ENCODE results near the gene SIAH1.
"Not testable (repeated sequence)": the region's sequence is repeated elsewhere in the genome, so short reads cannot be mapped to it uniquely, and the experiment has no call there.

The SIAH1 gene, protein sequence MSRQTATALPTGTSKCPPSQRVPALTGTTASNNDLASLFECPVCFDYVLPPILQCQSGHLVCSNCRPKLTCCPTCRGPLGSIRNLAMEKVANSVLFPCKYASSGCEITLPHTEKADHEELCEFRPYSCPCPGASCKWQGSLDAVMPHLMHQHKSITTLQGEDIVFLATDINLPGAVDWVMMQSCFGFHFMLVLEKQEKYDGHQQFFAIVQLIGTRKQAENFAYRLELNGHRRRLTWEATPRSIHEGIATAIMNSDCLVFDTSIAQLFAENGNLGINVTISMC

DNA sequence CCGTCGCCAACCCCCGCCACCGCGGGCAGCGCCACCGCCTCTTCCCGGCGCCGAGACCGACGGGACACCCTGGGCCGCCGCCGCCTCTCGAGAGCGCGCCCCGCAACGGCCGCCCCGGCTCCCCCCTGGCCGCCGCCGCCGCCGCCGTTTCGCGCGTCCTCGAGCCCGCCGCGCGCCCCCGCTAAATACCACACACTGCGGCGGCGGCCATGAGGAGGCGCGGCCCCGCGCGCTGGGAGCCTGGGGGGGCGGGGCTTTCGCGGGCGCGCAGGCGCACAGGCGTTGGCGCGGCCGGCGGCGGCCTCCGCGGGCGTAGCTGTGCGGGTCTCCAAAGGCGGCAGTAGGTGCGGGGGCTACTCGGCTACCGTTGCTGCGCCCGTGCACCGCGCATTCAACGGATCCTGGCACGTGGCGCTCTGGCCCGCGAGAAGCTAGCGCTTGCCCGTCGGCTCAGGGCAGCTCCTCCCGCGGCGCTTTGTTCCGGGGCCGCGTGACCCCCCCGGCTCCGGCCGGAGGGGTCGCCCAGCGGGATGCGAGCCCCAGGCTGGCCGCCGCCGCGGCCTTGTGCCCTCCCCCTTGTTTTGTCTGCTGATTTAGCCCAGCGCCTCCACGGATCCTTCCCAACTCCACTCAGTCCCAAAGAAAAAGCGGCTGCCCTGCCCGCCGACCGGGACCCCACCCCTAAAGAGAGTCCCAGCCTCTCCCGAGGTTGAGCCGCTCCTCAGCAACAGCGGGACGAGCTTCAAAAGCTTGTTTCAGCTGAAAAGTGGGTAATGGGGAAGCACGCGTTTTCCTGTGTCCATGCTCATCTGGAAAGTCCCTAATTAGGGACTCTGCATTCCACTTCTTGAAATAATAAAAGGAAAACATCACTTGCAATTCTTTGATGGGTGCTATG, at the start of gene SIAH1:
Gene SIAH1, minus strand, starts transcription at position 161 of the 898 bp plus-strand sequence. CDS start 22,985 bp downstream, outside the sequence.
- DNase-seq = peak; percentile 72

DNA sequence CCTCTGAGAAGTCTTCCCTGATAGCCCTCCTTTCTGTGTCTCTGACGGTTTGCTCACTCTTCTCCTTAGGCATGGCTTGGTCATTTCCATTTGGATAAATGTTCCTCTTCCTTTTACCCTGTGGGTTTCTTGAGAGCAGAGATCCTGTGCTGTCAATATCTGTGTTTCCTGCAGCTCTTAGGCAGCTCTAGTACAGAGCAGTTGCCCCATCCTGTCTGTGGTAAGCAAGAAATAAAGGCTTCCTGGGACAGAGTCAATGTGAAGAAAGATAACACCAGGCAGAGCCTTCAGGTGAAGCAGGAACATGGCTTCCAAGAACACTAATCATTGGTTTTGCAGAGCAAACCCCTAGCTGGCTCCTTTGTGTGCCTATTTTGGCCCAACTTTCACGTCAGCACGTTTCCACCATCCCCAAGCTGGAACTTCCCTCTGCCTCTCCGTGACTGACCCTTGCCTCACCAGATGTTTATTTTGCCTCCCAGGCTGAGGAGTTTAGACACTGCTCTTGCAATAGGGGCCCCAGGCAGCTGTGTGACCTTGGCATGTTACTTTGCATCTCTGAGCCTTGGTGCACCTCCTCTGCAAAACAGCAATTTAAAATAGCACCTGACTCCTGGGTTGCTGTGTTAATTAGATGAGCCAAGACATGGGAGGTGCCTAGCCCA, 49.6 kb upstream of the SIAH1 start:
- DNase-seq = no peak

DNA sequence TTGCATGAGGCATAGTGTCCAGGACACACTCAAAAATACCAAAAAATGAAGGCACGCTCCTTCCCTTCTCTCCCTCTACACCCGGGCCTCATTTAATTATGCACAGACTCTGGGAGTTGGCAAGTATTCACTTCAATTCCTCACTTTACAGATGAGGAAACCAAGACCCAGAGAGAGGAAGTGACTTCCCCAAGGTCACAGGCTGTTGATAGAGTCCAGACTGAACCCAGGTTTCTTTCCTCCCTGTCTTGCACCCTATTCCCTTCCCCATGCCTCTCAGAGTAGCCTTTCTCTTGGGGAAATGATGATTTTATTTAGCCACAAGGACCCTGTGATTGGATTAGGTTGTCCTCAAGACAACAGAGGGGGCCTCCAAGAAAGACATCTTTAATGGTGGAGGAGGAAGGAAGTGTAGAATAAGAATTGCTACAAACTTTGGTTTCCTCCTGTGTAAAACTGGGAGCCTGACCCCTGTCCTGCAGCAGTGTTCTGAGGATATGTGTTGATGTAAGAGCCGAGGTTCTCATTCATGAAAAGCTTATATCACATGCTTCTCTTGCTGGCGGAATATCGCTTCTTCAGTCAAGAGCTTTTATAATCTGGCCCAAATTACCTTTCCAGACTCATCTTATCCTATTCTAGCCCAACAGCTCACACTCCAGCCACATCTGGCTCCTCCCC, 48.8 kb upstream of the SIAH1 start:
- no peak for DNase-seq

DNA sequence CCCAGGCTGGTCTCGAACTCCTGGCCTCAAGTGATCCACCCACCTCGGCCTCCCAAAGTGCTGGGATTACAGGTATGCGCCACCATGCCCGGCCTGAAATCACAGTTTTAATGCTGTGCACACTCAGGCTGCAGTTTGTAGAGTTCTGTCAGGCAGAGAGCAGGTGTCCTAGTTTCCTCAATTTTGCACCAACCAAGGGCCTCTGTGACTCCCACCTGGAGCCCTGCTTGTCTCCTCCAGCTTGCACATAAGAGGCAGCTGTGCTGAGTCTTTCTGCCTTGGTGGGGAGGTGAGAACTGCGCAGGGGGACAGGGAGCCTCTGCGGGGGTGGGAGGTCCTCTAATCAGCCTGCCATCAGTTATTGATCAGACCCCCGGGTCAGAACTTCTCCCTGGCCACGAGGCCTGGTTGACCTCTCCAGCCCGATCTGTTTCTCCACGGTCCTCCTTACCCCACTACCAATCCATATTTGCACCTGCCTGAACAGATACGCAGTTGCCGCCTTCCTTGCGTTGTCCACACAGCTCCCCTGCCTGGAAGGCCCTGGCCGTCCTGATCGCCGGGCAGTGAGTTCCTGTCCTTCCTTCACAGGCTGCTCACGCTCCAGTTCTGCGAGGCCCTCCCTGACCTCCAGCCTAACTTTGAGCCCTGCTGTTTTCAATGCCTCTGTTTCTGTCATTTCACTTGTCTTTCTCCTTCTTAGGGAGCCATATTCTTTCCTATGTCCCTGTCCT, 48.1 kb upstream of the SIAH1 start:
- DNase-seq = no peak

DNA sequence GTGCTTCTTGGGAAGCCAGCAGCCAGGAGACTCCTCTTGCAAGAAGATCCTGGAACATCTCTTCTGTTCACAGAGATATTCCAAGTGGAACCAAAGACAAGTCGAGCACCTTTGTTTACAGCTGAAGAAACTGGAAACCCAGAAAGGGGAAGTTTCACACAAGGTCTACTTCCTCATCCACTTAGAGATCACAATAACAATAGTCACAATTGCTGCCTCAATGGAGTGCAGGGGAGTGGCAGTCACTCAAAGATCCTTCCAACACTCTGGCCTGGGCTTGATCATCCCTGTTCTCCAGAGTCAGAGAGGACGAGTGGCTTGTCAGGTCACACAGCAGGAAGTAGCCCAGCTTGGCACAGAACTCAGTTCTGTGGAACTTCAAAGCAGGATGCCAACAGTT, 46.9 kb upstream of the SIAH1 start:
- no peak for DNase-seq

DNA sequence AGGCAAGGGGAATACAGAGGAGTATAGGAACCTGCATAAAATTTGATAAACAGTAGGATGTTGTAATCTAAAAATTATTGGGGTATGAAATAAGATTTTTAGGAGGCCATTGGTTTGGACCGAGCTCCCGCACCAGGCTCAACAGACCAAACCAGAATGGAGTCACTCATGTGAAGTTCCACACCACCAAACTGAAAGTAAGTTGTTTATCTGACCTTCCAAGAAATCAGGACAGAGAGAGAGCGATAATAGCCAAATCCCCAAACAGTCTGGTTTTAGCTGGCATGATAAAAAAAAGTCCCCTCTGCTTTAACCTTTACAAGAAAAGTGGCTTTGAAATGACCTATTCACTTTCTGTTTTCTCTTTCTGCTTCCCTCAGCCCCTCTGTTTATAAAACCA, 45.7 kb upstream of the SIAH1 start:
- no peak for DNase-seq

DNA sequence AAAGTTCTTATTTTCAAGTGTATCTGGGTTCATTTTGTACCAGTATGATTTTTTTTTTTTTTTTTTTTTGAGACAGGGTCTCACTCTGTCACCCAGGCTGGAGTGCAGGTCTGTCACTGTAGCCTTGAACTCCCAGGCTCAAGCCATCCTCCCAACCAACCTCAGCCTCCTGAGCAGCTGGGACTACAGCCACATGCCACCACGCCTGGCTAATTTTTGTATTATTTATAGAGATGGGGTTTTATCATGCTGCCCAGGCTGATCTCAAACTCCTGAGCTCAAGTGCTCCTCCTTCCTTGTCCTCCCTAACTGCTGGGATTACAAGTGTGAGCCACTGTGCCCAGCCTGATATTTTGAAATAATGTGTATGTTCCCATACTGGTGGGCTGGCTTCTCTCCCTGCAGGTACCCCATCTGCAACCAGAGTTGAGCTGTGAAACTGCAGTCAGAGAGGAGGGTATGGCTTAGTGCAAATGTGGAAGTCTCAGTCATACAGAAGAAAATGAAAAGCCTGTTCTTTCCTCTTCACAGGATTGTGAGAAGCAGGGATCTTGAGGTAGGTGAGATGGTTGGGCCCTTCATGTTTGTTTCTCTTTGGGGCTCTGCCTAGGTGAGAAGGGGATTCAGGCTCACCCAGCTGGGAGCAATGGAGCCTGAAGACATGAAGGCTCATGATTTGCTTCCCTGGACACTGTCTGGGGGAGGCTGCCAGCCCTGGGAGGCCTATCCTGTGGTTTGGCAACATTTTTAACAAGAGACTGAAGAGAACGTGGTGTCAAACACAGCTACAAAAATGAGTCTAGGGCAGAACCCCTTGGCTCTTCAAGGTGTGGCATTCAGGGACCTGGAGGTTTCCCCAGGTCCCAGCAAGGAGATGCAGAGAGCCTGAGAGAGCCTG, 41.3 kb upstream of the SIAH1 start:
- DNase-seq = no peak

DNA sequence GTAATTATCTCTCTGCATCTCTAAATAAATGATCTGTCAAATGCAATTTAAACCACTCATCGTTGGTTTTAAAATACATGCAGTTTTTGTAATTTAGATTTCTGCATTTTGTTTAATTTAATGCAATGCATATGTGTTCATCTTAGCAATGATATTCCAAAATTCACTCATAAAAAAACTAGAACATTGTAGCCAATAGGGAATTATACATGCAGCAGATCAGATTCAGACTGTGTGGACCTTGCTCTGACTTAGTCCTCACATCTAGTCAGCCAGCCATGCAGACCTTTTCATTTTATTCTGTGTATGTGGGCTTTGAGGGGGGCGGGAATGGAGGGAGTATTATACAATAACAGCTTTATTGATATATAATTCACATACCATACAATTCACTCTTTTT, 37.3 kb upstream of the SIAH1 start:
- DNase-seq = no peak

DNA sequence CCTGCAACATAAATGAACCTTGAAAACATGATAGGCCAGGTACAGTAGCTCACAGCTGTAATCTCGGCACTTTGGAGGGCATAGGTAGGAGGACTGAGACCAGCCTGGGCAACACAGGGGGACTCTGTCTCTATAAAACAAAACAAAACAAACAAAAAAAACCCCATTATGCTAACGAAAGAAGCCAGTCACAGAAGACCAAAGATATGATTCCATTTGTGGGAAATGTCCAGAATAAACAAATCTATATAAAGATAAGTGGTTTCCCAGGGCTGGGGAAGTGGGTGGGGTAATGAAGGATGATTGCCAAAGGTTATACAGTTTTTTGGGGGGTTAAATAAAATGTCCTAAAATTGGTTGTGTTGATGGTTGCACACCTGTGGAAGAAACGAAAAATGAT, 36.5 kb upstream of the SIAH1 start:
- DNase-seq = no peak

DNA sequence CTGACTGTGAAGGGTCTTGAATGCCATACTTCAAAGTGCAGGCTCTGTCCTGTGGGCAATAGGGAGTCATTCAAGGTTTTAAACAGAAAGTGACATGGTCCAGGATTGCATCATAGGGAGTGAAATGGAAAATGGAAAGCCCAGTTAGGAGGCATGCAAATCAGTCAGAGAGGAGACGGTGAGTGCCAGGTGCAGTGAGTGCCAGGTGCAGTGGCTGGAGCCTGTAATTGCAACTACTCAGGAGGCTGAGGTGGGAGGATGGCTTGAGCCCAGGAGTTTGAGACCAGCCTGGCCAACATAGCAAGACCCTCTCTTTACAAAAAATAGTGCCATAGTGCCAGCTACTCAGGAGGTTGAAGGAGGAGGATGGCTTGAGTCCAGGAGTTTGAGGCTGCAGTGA, 35.2 kb upstream of the SIAH1 start:
- DNase-seq = no peak

DNA sequence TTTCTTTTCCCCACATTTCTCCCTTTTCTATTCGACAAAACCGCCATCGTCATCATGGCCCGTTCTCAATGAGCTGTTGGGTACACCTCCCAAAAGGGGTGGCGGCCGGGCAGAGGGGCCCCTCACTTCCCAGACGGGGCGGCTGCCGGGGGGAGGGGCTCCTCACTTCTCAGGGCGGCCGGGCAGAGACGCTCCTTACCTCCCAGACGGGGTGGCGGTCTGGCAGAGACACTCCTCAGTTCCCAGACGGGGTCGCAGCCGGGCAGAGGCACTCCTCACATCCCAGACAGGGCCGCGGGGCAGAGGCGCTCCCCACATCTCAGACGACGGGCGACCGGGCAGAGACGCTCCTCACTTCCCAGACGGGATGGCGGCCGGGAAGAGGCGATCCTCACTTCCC, 31.4 kb upstream of the SIAH1 start:
- DNase-seq = not testable (repeated sequence)

DNA sequence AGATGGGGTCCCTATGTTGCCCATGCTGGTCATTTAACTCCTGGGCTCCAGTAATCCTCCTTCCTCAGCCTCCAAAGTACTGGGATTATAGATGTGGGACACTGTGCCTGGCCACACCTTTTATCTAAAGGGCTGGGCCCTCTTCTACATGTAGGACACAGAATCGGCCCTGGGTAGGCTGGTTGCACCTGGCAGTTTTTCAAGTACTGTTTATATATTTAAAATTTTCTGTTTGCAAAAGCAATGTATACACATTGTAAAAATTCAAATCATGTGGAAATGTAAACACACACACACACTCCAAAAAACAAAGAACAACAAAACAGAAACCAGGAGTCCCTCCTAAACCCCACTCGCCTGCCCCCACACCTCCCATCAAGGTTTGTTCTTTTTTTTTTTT, 28.1 kb upstream of the SIAH1 start:
- DNase-seq = peak; percentile 57

DNA sequence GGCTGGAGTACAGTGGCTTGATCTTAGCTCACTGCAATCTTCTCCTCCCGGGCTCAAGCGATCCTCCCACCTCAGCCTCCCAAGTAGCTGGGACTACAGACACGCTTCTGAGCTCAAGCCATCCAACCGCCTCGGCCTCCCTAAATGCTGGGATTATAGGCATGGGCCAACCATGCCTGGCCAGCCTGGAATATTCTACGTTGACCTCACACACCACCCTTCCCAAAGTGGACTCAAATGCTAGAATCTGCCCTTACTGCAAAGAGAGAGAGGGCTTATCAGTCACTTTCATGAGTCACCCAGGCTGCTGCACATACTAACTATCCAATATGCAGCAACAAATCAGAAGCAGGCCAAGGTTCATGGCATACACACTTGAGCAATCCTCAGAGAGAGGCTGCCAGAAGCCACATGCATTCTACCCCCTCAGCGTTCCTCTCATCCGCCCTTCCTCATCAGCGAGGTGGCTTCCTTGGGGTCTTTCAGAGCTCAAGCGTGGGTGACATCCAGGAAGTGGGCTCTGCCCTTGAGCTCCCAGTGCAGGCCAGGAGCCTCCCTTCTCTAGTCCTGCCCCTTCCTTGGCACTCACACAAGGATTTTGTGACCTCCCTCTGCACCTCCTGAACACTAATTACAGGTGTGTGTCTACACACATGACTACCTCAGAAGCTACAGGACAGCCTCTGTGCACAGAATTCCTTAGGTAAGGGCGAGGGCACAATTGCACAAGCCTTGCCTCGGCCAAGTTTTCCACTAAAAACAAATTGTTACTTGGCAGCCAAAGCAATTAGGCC, 24.8 kb upstream of the SIAH1 start:
- no peak for DNase-seq

DNA sequence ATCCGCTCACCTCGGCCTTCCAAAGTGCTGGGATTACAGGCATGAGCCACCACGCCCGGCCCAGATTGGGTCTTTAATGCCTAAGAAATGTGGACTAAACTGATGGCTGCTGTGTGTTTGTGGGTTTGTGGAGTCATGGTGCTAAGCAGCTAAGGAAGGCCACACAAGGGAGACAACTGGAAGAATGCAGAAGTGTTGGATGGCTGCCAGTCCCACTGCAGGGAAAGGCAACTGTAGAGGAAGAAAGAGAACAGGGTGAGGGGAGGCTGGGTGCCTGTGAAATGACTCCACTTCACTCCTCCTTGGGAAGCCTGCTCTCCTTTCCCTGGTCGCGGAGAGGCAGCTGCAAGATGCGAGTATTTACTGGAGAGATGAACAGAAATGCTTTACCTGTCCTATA, 23.5 kb upstream of the SIAH1 start:
- no peak for DNase-seq

DNA sequence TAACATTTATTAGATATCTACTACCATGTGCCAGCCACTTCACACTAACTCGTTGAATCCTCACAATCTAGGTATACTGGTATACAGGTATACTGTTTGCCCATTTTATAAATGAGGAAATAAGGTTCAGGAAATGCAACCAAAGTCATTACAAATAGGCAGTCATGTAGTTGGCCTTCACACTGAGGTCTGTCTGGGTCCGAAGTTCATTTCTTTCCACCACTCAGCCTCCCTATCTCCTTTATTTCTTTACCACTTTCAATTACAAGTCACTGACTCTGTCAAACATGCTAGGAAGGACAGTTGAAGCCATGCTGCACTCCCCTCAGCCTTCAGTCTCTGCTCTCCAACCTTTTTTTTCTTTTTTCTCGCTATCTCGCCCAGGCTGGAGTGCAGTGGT, 20.7 kb upstream of the SIAH1 start:
- DNase-seq = no peak

DNA sequence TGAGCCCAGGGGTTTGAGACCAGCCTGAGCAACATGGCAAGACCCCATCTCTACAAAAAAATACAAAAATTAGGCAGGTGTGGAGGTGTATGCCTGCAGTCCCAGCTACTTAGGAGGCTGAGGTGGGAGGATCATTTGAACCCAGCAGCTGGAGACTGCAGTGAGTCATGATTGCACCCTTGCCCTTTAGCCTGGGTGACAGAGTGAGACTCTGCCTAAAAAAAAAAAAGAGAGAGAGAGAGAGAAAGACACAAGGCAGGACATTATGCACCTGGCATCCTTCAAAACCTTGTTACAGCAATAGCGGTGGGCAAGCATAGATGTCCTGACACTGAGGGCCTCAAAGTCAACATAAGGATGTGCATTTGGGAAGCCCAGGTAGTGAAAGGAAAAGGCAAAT, 19.9 kb upstream of the SIAH1 start:
- no peak for DNase-seq

DNA sequence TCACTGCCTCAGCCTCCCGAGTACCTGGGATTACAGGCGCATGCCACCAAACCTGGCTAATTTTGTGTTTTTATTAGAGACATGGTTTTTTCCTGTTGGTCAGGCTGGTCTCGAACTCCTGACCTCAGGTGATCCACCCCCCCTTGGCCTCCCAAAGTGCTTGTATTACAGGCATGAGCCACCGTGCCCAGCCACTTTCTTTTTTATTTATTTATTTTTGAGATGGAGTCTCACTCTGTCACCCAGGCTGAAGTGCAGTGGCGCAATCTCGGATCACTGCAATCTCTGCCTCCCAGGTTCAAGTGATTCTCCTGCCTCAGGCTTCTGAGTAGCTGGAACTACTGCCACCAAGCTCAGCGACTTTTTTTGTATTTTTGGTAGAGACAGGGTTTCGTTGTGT, 17.3 kb upstream of the SIAH1 start:
- DNase-seq = not testable (repeated sequence)

DNA sequence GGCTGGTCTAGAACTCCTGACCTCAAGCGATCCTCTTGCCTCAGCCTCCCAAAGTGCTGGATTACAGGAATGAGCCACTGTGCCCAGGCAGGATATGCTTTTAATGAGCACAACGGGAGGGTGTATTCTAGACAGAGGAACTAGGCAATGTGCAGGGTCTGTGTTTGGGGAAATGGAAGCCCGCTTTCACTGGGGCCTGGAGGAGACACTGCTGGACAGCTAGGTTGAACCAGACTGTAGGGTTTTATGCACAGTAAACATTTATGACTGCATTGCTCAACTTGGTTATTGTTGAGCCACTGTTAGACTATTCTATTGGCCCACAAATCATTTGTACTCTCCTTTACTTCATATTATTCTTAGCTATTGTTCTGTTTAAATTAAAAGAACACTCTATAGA, 10.2 kb upstream of the SIAH1 start:
- no peak for DNase-seq

DNA sequence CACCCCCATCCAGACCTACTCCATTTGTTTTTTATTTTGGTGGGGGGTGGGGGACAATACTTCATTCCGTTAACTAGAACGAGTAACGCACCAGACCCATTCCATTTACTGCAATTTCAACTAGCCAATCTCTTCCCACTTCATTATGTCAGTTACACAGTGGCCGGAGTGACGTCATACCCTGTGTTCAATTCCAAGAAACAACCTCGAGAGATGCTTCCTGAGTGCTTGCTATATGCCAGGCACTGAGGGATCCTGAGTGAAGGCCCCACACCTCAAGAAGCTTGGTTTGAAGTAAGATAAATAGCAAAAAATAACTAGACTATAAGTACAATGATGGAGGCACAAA, 9.1 kb upstream of the SIAH1 start:
- DNase-seq = no peak

DNA sequence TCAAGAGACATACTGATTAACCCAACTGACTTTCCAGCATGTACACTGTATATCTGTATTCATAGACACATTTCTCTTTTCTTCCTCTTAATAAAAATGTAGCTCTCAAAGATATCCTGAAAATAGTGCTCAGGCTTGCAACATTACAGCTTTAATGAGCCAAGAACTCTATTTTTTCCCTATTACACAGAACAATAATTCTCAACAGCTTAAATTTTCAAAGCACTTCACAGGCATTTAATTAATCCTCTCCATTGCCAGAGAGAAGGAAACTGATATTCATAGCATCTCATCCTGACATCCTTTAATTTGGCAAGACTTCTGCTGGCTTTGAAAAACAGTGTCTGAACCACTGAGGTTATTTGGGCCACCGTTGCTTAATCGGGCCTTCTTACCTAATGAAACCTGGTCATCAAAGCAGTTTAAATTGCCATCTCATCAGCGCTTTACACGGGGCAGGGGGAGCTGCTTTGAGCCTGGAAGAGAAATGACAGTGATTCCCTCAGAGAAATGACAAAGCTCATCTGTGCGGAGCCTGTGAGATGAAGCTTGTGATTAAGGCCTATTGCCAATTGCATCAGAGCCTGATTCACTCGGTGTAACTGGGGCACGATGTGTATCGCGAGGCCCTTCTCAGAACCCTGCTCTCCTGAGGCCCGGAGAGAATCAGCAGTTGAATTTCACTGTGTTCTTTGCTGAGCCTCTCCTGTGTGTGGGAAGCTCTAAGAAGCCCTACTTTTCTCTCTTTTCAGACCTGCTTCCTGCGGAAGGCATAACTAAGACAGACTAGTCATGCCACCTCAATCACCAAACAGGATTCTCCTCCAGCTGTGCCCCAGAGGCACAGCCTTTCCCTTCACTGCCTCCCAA, 8.5 kb upstream of the SIAH1 start:
- DNase-seq = no peak
